GM12892 (cell line): ENCODE measurements around the gene MGMT.

Experiments used
- POLR2A ChIP-seq: IDR thresholded peaks from 2 replicates; pipeline ENCODE4 v1.6.1; 2011; ENCODE audit warnings: low read depth, low read length, control low read depth
- POLR2AphosphoS5 ChIP-seq: IDR thresholded peaks from 2 replicates; pipeline ENCODE4 v1.6.1; 2011; ENCODE audit warnings: low read depth, low read length, control low read depth
- TAF1 ChIP-seq: IDR thresholded peaks from 2 replicates; pipeline ENCODE4 v1.6.1; 2011; ENCODE audit warnings: low read depth, mild to moderate bottlenecking, control low read depth, low read length, borderline replicate concordance

GRCh38 chr10:129537151-129537550 is 70.1 kb downstream of the MGMT start:
- TF ChIP-seq POLR2A = no peak
- no peak for TF ChIP-seq POLR2AphosphoS5
- no peak for TF ChIP-seq TAF1
